Vagina (tissue), 2 donors: Measurements from ENCODE around the gene NSD2.

ENCODE experiments used
- POLR2A ChIP-seq, 2 donors: fragments of 450-650 bp; IDR thresholded peaks; one replicate each; pipeline ENCODE4 v1.6.1; 2017; ENCODE audit warnings: antibody characterized with exemption in 2 of 2, mild to moderate bottlenecking in 2 of 2, moderate library complexity in 2 of 2
- POLR2AphosphoS5 ChIP-seq, 2 donors: sonication (generic); formaldehyde crosslinking; IDR thresholded peaks; one replicate each; pipeline ENCODE4 v1.9.0; 2017; ENCODE audit warnings: antibody characterized with exemption in 2 of 2, mild to moderate bottlenecking in 2 of 2, low read depth in 1 of 2; ENCODE audit not compliant: insufficient read depth in 1 of 2
- TF ChIP-seq, protein P1 (sequence below), 3 experiments: fragments of 450-650 bp in 2 of 3; fragments of 200-600 bp in 1 of 3; sonication (generic) in 1 of 3; IDR thresholded peaks; one replicate each; pipeline ENCODE4 v1.5.1; 2017 to 2019; ENCODE audit warnings: antibody characterized with exemption in 3 of 3, mild to moderate bottlenecking in 2 of 3, moderate library complexity in 2 of 3

DNA sequence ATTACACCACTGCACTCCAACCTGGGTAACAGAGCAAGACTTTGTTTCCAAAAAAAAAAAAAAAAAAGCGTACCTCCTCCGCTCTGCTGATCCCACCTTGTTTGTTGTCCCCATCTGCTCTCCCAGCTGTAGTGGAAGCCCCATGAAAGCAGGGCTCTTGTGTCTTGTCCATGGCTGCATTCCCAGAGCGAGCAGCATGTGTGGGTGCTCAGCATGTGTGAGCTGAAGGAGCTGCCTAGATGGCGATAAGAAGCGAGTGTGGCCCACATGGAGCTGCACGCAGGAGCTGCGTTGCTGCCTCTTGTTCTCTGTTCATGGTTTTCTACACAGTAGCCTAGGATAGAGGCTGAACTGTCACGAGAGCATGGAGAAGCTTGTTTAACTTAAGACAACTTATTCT is 12.4 kb downstream of the NSD2 start:
- TF ChIP-seq, protein P1, sequence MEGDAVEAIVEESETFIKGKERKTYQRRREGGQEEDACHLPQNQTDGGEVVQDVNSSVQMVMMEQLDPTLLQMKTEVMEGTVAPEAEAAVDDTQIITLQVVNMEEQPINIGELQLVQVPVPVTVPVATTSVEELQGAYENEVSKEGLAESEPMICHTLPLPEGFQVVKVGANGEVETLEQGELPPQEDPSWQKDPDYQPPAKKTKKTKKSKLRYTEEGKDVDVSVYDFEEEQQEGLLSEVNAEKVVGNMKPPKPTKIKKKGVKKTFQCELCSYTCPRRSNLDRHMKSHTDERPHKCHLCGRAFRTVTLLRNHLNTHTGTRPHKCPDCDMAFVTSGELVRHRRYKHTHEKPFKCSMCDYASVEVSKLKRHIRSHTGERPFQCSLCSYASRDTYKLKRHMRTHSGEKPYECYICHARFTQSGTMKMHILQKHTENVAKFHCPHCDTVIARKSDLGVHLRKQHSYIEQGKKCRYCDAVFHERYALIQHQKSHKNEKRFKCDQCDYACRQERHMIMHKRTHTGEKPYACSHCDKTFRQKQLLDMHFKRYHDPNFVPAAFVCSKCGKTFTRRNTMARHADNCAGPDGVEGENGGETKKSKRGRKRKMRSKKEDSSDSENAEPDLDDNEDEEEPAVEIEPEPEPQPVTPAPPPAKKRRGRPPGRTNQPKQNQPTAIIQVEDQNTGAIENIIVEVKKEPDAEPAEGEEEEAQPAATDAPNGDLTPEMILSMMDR (IDR thresholded peaks at IDR 0.05), result no peak
- TF ChIP-seq POLR2AphosphoS5 (IDR thresholded peaks at IDR 0.05; ENCODE audit: insufficient read depth in 1 of 2, low read depth in 1 of 2) (no peak), POLR2A (IDR thresholded peaks at IDR 0.05) (no peak)
